HepG2 (cell line): ENCODE measurements around the gene RPS19. TPM values are rescaled to one million over a fixed set of nuclear protein-coding genes. Genes with fewer than 3 reads are reported as not detected.

Source experiments
- GABPB1 ChIP-seq: IDR thresholded peaks from 2 replicates; pipeline ENCODE4 v1.6.1; 2016; ENCODE audit warnings: mild to moderate bottlenecking, missing genetic modification reagents, moderate library complexity, missing compliant biosample characterization
- HOXD1 ChIP-seq: sonication (generic); formaldehyde crosslinking; IDR thresholded peaks from 2 replicates; pipeline ENCODE4 v1.5.0; 2020; ENCODE audit warnings: missing genetic modification reagents
- IKZF4 ChIP-seq: sonication (generic); formaldehyde crosslinking; IDR thresholded peaks from 2 replicates; pipeline ENCODE4 v1.5.1; 2020; ENCODE audit warnings: borderline replicate concordance, mild to moderate bottlenecking, low read depth, missing genetic modification reagents; ENCODE audit errors: not compliant biosample characterization
- MAF1 ChIP-seq: sonication (generic); formaldehyde crosslinking; IDR thresholded peaks from 2 replicates; pipeline ENCODE4 v1.5.0; 2020; ENCODE audit warnings: missing genetic modification reagents, borderline replicate concordance
- TEAD2 ChIP-seq: sonication (generic); formaldehyde crosslinking; IDR thresholded peaks from 2 replicates; pipeline ENCODE4 v1.9.0; 2021; ENCODE audit warnings: missing genetic modification reagents
- WIZ ChIP-seq: sonication (generic); formaldehyde crosslinking; IDR thresholded peaks from 2 replicates; pipeline ENCODE4 v1.5.1; 2020; ENCODE audit warnings: mild to moderate bottlenecking, missing genetic modification reagents
- ZNF501 ChIP-seq: sonication (generic); formaldehyde crosslinking; IDR thresholded peaks from 2 replicates; pipeline ENCODE4 v1.5.1; 2020; ENCODE audit warnings: mild to moderate bottlenecking, moderate library complexity, missing genetic modification reagents
- ZNF703 ChIP-seq: sonication (generic); formaldehyde crosslinking; IDR thresholded peaks from 2 replicates; pipeline ENCODE4 v1.5.1; 2020; ENCODE audit warnings: missing genetic modification reagents, mild to moderate bottlenecking, moderate library complexity, borderline replicate concordance
- ZNF839 ChIP-seq: sonication (generic); formaldehyde crosslinking; IDR thresholded peaks from 2 replicates; pipeline ENCODE4 v1.4.0; 2020; ENCODE audit warnings: missing genetic modification reagents, mild to moderate bottlenecking, borderline replicate concordance
- ZSCAN9 ChIP-seq: IDR thresholded peaks from 2 replicates; pipeline ENCODE4 v1.6.1; 2016; ENCODE audit warnings: borderline replicate concordance
- polyA plus RNA-seq, 8 experiments: library from polyadenylated mRNA; depleted of rRNA in 3 of 8; stranded (reverse) in 7 of 8; unstranded in 1 of 8; fragments of >200 nt; fragmentation: Illumina TruSeq in 4 of 8; extraction: Trizol in 4 of 8; gene quantifications; 2 replicates each; pipeline versions ENCODE4 v1.2.1 to v1.2.3, GENCODE V29; 2011 to 2016; ENCODE audit warnings: low read depth in 4 of 8, missing spikeins in 1 of 8, mixed read lengths in 1 of 8; ENCODE audit not compliant: insufficient read depth in 1 of 8
- total RNA-seq, 5 experiments: library from RNA; depleted of rRNA; stranded (reverse); fragments of >200 nt; fragmentation: Illumina TruSeq; extraction: Trizol; gene quantifications; 2 replicates each; pipeline ENCODE4 v1.2.3, GENCODE V29; 2016; ENCODE audit warnings: low read depth in 1 of 5
- TF ChIP-seq, protein P1 (sequence below): sonication (generic); formaldehyde crosslinking; conservative IDR thresholded peaks from 2 replicates; pipeline ENCODE4 v1.8.0; 2022; ENCODE audit warnings: missing genetic modification reagents
- TF ChIP-seq, protein P2 (sequence below): sonication (generic); formaldehyde crosslinking; IDR thresholded peaks from 2 replicates; pipeline ENCODE4 v1.8.1; 2023; ENCODE audit warnings: mild to moderate bottlenecking, missing genetic modification reagents
- TF ChIP-seq, protein P3 (sequence below): sonication (generic); formaldehyde crosslinking; conservative IDR thresholded peaks from 2 replicates; pipeline ENCODE4 v1.4.0; 2020; ENCODE audit warnings: missing genetic modification reagents
- TF ChIP-seq, protein P4 (sequence below): sonication (generic); formaldehyde crosslinking; IDR thresholded peaks from 2 replicates; pipeline ENCODE4 v1.5.1; 2020; ENCODE audit warnings: missing genetic modification reagents, mild to moderate bottlenecking, borderline replicate concordance
- TF ChIP-seq, protein P5 (sequence below): sonication (generic); formaldehyde crosslinking; IDR thresholded peaks from 2 replicates; pipeline ENCODE4 v1.4.0; 2020; ENCODE audit warnings: missing genetic modification reagents
- TF ChIP-seq, protein P6 (sequence below): IDR thresholded peaks from 2 replicates; pipeline ENCODE4 v1.6.1; 2016; ENCODE audit warnings: missing biosample characterization, missing genetic modification reagents, low read depth

RPS19 gene
- total and polyA plus RNA-seq, 2 of the 13 experiments (the other 11 are each of a cell fraction or from before 2014, with no cell fraction given): 1,983 to 4,758 TPM

DNA sequence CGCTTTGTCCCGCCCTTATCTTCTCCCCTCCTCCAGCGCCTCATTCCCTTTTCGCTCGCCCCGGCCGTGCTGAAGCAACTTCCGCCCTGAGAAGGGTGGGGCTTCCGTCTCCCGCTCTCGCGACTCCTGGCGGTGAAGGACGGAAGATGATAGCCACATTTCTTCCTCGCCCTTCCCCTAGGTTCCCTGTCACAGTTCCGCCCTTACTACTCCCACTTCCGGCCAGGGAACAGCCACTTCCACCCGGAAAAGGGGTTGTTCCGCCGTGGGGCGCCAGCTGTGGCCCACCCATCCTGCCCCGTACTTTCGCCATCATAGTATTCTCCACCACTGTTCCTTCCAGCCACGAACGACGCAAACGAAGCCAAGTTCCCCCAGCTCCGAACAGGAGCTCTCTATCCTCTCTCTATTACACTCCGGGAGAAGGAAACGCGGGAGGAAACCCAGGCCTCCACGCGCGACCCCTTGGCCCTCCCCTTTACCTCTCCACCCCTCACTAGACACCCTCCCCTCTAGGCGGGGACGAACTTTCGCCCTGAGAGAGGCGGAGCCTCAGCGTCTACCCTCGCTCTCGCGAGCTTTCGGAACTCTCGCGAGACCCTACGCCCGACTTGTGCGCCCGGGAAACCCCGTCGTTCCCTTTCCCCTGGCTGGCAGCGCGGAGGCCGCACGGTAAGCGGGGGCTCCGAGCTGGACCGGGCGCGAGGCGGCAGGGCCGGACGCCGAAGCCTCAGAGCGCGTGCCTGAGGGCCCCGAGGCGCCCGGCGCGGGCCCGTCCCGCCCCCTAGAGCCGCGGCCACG lies at the start of gene RPS19 (continued):
- TF ChIP-seq ZNF839 (CRISPR knock-in tag) (no peak), MAF1 (CRISPR knock-in tag) (0 out of 2 replicates have a peak, but pooled peaks have one; percentile 27), GABPB1 (peak; percentile 97), WIZ (CRISPR knock-in tag) (no peak), HOXD1 (CRISPR knock-in tag) (peak; percentile 82), TEAD2 (no peak), ZNF501 (CRISPR knock-in tag) (peak; percentile 90), ZSCAN9 (CRISPR knock-in tag) (no peak), ZNF703 (CRISPR knock-in tag) (no peak; the same call in 1 of the 2 replicates), IKZF4 (CRISPR knock-in tag) (no peak)
- TF ChIP-seq, protein P1, sequence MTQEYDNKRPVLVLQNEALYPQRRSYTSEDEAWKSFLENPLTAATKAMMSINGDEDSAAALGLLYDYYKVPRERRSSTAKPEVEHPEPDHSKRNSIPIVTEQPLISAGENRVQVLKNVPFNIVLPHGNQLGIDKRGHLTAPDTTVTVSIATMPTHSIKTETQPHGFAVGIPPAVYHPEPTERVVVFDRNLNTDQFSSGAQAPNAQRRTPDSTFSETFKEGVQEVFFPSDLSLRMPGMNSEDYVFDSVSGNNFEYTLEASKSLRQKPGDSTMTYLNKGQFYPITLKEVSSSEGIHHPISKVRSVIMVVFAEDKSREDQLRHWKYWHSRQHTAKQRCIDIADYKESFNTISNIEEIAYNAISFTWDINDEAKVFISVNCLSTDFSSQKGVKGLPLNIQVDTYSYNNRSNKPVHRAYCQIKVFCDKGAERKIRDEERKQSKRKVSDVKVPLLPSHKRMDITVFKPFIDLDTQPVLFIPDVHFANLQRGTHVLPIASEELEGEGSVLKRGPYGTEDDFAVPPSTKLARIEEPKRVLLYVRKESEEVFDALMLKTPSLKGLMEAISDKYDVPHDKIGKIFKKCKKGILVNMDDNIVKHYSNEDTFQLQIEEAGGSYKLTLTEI (CRISPR knock-in tag): no peak
- TF ChIP-seq, protein P2, sequence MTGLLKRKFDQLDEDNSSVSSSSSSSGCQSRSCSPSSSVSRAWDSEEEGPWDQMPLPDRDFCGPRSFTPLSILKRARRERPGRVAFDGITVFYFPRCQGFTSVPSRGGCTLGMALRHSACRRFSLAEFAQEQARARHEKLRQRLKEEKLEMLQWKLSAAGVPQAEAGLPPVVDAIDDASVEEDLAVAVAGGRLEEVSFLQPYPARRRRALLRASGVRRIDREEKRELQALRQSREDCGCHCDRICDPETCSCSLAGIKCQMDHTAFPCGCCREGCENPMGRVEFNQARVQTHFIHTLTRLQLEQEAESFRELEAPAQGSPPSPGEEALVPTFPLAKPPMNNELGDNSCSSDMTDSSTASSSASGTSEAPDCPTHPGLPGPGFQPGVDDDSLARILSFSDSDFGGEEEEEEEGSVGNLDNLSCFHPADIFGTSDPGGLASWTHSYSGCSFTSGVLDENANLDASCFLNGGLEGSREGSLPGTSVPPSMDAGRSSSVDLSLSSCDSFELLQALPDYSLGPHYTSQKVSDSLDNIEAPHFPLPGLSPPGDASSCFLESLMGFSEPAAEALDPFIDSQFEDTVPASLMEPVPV (CRISPR knock-in tag): no peak
- TF ChIP-seq, protein P3, sequence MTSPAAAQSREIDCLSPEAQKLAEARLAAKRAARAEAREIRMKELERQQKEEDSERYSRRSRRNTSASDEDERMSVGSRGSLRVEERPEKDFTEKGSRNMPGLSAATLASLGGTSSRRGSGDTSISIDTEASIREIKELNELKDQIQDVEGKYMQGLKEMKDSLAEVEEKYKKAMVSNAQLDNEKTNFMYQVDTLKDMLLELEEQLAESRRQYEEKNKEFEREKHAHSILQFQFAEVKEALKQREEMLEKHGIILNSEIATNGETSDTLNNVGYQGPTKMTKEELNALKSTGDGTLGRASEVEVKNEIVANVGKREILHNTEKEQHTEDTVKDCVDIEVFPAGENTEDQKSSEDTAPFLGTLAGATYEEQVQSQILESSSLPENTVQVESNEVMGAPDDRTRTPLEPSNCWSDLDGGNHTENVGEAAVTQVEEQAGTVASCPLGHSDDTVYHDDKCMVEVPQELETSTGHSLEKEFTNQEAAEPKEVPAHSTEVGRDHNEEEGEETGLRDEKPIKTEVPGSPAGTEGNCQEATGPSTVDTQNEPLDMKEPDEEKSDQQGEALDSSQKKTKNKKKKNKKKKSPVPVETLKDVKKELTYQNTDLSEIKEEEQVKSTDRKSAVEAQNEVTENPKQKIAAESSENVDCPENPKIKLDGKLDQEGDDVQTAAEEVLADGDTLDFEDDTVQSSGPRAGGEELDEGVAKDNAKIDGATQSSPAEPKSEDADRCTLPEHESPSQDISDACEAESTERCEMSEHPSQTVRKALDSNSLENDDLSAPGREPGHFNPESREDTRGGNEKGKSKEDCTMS (CRISPR knock-in tag): no peak
- TF ChIP-seq, protein P4, sequence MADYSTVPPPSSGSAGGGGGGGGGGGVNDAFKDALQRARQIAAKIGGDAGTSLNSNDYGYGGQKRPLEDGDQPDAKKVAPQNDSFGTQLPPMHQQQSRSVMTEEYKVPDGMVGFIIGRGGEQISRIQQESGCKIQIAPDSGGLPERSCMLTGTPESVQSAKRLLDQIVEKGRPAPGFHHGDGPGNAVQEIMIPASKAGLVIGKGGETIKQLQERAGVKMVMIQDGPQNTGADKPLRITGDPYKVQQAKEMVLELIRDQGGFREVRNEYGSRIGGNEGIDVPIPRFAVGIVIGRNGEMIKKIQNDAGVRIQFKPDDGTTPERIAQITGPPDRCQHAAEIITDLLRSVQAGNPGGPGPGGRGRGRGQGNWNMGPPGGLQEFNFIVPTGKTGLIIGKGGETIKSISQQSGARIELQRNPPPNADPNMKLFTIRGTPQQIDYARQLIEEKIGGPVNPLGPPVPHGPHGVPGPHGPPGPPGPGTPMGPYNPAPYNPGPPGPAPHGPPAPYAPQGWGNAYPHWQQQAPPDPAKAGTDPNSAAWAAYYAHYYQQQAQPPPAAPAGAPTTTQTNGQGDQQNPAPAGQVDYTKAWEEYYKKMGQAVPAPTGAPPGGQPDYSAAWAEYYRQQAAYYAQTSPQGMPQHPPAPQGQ (CRISPR knock-in tag): no peak
- TF ChIP-seq, protein P5, sequence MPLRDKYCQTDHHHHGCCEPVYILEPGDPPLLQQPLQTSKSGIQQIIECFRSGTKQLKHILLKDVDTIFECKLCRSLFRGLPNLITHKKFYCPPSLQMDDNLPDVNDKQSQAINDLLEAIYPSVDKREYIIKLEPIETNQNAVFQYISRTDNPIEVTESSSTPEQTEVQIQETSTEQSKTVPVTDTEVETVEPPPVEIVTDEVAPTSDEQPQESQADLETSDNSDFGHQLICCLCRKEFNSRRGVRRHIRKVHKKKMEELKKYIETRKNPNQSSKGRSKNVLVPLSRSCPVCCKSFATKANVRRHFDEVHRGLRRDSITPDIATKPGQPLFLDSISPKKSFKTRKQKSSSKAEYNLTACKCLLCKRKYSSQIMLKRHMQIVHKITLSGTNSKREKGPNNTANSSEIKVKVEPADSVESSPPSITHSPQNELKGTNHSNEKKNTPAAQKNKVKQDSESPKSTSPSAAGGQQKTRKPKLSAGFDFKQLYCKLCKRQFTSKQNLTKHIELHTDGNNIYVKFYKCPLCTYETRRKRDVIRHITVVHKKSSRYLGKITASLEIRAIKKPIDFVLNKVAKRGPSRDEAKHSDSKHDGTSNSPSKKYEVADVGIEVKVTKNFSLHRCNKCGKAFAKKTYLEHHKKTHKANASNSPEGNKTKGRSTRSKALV (CRISPR knock-in tag): no peak
- TF ChIP-seq, protein P6, sequence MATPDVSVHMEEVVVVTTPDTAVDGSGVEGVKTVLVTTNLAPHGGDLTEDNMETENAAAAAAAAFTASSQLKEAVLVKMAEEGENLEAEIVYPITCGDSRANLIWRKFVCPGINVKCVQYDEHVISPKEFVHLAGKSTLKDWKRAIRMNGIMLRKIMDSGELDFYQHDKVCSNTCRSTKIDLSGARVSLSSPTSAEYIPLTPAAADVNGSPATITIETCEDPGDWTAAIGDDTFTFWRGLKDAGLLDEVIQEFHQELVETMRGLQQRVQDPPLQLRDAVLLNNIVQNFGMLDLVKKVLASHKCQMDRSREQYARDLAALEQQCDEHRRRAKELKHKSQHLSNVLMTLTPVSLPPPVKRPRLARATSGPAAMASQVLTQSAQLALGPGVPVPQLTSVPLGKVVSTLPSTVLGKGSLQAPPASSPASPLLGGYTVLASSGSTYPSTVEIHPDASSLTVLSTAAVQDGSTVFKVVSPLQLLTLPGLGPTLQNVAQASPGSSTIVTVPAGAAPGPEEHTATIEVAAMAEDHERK (CRISPR knock-in tag): peak; percentile 83
